Uterus (tissue), 2 donors: ENCODE results near the gene OR10G4.

Experiments used
- CTCF ChIP-seq, 4 experiments: fragments of 200-600 bp in 2 of 4; fragments of 450-650 bp in 2 of 4; sonication (generic) in 2 of 4; IDR thresholded peaks; one replicate each; pipeline ENCODE4 v1.5.1; 2016 to 2019; ENCODE audit warnings: antibody characterized with exemption in 4 of 4, mild to moderate bottlenecking in 2 of 4, moderate library complexity in 1 of 4
- POLR2A ChIP-seq, 2 donors: fragments of 450-650 bp; IDR thresholded peaks; one replicate each; pipeline ENCODE4 v1.6.1; 2016; ENCODE audit warnings: antibody characterized with exemption in 2 of 2, mild to moderate bottlenecking in 1 of 2, moderate library complexity in 1 of 2

- TF ChIP-seq CTCF (IDR thresholded peaks at IDR 0.05) (no peak), POLR2A (IDR thresholded peaks at IDR 0.05) (no peak)
Observed at GRCh38 chr11:124041254-124041653, 28.5 kb downstream of the OR10G4 start, which contains the start of gene OR10G7.
